Measurements from ENCODE around the gene RIMBP2. TPM values are rescaled to one million over a fixed set of nuclear protein-coding genes. Genes with fewer than 3 reads are reported as not detected.

RIMBP2 gene
- total RNA-seq, 1 donor from 2014 or later: 0.25 TPM

- Histone ChIP-seq H3K27me3 (no peaks in the 10 kb centered on the region), H3K4me1 (no peaks in the 10 kb centered on the region), H3K36me3 (no peaks in the 10 kb centered on the region), H3K4me3 (no peak overlapping the region), H3K27ac (no peak overlapping the region), H3K9me3 (no peaks in the 10 kb centered on the region)
- DNase-seq (ENCODE audit: extremely low spot score in 2 of 2): no peak
- no peak for TF ChIP-seq POLR2AphosphoS5 (IDR thresholded peaks at IDR 0.05; ENCODE audit: insufficient read depth in 1 of 2, low read depth in 1 of 2)
- TF ChIP-seq CTCF (IDR thresholded peaks at IDR 0.05): no peak
- TF ChIP-seq POLR2A (IDR thresholded peaks at IDR 0.05): no peak
- intact Hi-C loops (cut with DNase I): no loop called here
Measured at GRCh38 chr12:130639476-130640424, 76.3 kb downstream of the RIMBP2 start.

GRCh38 chr12:130636370-130636769, 79.7 kb downstream of the RIMBP2 start:
- Histone ChIP-seq H3K4me1 (peaks cover 4% of the 10 kb centered on the region), H3K27ac (no peak overlapping the region), H3K27me3 (no peaks in the 10 kb centered on the region), H3K36me3 (no peaks in the 10 kb centered on the region), H3K4me3 (no peak overlapping the region), H3K9me3 (no peaks in the 10 kb centered on the region)
- intact Hi-C loops (cut with DNase I): no loop called here
- DNase-seq (ENCODE audit: extremely low spot score in 2 of 2): no peak
- TF ChIP-seq POLR2AphosphoS5 (IDR thresholded peaks at IDR 0.05; ENCODE audit: insufficient read depth in 1 of 2, low read depth in 1 of 2): no peak
- no peak for TF ChIP-seq POLR2A (IDR thresholded peaks at IDR 0.05)
- TF ChIP-seq CTCF (IDR thresholded peaks at IDR 0.05): no peak

- peaks cover 4% of the 10 kb centered on the region for H3K4me1 ChIP-seq
- H3K4me3 ChIP-seq: no peak overlapping the region
- H3K36me3 ChIP-seq: no peaks in the 10 kb centered on the region
- no peaks in the 10 kb centered on the region for H3K9me3 ChIP-seq
- H3K27ac ChIP-seq: no peak overlapping the region
- intact Hi-C loops (cut with DNase I): no loop called here
- H3K27me3 ChIP-seq: no peaks in the 10 kb centered on the region
- TF ChIP-seq CTCF (IDR thresholded peaks at IDR 0.05): no peak
- no peak for TF ChIP-seq POLR2A (IDR thresholded peaks at IDR 0.05)
- TF ChIP-seq POLR2AphosphoS5 (IDR thresholded peaks at IDR 0.05; ENCODE audit: insufficient read depth in 1 of 2, low read depth in 1 of 2): no peak
- DNase-seq (ENCODE audit: extremely low spot score in 2 of 2): no peak
Measured at GRCh38 chr12:130634866-130635265, 81.2 kb downstream of the RIMBP2 start.

- no peak for TF ChIP-seq POLR2A (IDR thresholded peaks at IDR 0.05)
- no peaks in the 10 kb centered on the region for H3K36me3 ChIP-seq
- no peak overlapping the region for H3K4me3 ChIP-seq
- no peaks in the 10 kb centered on the region for H3K27me3 ChIP-seq
- H3K4me1 ChIP-seq: peaks cover 4% of the 10 kb centered on the region
- no peaks in the 10 kb centered on the region for H3K9me3 ChIP-seq
- no peak for DNase-seq (ENCODE audit: extremely low spot score in 2 of 2)
- intact Hi-C loops (cut with DNase I): no loop called here
- no peak overlapping the region for H3K27ac ChIP-seq
Measured at GRCh38 chr12:130633771-130634170, 82.3 kb downstream of the RIMBP2 start.

GRCh38 chr12:130632642-130633041, 83.5 kb downstream of the RIMBP2 start:
- TF ChIP-seq POLR2A (IDR thresholded peaks at IDR 0.05) (no peak), CTCF (IDR thresholded peaks at IDR 0.05) (no peak), POLR2AphosphoS5 (IDR thresholded peaks at IDR 0.05; ENCODE audit: insufficient read depth in 1 of 2, low read depth in 1 of 2) (no peak)
- H3K27me3 ChIP-seq: no peaks in the 10 kb centered on the region
- H3K4me3 ChIP-seq: no peak overlapping the region
- DNase-seq (ENCODE audit: extremely low spot score in 2 of 2): no peak
- intact Hi-C loops (cut with DNase I): no loop called here
- H3K27ac ChIP-seq: no peak overlapping the region
- no peaks in the 10 kb centered on the region for H3K36me3 ChIP-seq
- no peaks in the 10 kb centered on the region for H3K9me3 ChIP-seq
- H3K4me1 ChIP-seq: peaks cover 4% of the 10 kb centered on the region

Data from vagina (tissue), 2 donors.